GM18511 (cell line): Measurements from ENCODE around the gene CALHM1.

Source experiments
- ATAC-seq: cut with Tn5 transposase; IDR thresholded peaks from one replicate; pipeline ENCODE4 v1.9.1; 2021; ENCODE audit warnings: mild to moderate bottlenecking, moderate library complexity; ENCODE audit not compliant: unreplicated experiment

CALHM1 gene

DNA sequence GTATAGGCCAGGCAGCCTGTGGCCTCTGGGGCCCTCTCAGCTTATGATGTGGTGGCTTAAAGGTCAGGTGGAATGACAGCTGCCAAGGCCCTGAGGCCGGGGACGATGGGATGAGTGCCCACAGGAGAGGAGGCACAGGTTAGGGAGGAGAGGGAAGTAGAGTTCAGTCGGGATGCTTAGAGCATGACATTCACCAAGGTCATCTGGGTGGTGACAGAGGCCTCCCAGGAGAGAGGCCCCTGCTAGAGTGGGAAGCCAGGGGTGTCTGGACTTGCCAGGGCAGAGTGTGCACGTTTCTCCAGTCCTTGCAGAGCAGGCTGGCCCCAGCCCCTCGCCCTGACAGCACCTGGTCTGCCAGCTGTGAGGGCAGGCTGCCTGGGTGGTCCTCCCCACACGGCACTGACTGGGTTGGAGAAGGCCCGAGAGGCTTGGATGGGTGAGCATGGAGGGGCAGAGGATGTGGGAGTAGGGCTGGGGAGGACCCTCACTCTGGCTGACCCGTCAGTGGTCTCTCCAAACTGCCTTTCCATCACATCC is 1.5 kb downstream of the CALHM1 start:
- no peak for ATAC-seq

- no peak for ATAC-seq
Measured at GRCh38 chr10:103456074-103456660, 2.5 kb downstream of the CALHM1 start.

DNA sequence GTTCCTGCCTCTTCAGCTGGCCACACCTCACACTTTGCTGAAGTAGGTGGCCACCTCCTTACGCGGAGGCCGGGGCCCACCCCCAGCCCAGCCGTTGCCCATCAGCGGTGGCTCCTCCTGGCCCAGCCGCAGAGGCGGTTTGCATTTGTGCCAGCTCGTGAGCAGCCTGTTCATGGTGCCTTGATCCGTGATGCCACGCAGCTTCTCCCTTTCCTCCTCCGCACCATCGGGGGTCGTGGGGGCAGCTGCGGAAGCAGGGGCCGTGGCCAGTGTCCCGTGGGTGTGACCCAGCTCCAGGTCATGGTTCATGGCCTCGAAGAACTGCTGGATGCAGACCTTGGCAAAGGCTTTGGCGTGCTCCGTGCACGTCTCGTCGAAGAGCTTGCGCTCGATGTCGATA is 3.5 kb downstream of the CALHM1 start:
- no peak for ATAC-seq

DNA sequence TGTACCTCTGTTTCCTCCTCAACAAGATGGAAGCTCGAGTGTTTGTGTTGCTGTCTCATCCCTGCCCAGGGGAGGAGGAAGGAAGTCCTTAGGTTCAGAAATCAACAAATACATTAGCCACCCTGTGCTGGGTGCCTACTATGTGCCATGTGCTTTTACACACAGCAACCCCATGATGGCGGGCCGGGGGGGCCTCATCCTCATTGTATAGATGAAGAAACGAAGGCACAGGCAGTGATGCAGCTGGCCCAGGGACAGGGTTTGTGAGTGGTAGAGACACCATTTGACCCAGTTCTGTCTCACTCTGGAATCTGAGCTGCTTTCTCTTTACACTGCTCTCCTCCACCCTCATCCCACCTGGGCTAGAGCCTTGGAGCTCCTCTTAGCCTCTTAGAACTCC is 4.7 kb downstream of the CALHM1 start:
- no peak for ATAC-seq

DNA sequence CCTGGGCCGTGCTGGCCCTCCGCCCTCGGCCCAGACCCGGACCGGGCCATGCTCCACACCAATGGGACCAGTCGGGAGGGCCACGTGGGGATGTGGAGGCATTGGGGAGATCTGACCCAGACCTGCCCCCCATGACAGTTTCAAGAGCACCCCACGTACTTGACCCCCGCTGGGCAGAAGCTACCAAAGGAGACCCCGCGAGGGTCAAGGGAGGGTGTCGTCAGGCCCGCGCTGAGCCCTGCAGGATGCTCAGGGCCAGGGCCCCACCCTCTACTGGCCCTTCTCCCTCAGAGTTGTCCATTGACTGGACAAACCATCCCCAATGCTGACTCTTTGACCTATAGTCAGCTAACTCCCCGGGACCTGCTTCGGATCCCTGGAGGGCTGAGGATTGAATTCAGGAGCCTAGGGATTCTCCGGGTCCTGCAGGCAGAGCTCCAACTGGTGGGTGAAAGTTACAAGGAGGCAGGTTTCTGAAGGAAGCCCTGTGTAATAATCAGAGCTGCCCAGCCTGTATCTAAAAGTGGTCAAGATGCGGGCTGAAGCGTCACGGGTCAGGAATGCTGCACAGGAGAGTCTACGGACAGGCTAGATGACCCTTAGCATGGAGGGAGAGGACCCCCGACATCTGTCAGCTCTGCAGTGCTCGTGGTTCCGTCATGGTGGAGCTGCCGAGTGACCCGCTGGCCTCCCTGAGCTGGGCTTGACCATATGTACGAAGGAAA is 6.0 kb downstream of the CALHM1 start:
- ATAC-seq = peak; percentile 12

DNA sequence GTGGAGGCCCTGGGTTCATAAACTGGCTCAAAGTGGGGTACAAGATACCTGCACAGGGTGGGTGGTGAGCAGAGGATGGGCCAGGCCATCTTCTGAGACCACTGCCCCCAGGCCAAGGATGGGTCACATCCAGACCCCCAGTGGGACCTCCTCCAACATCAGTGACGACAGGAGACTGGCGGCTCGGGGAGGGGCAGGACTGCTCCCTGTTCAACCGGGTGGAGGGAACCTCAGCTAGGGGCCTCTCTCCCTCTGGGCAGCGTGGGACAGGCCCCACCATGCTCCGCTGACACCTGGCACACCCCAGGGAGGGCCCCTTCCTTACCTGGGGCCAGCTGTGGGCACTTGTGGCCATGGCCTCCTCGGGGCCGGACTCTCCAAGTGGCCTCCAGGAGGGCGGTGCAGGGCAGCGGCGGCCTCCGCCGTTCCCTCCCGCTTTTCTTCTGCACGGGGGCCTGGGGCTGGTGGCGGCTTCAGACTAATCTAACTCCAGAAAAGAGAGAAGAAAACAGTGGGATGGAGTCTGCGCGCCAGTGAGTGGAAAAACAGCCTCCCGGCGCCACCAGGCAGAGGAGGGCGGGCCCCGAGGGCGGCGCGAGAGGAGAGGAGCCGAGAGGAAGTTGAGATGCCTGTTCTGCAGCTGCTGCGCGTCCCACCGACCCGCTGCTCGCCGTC is 6.7 kb downstream of the CALHM1 start, which contains the start of gene CALHM2:
Gene CALHM2, minus strand, starts transcription at position 540 of the 675 bp plus-strand sequence. CDS start 2,429 bp downstream, outside the sequence.
- peak; percentile 73 for ATAC-seq

GRCh38 chr10:103451091-103451813 is 7.4 kb downstream of the CALHM1 start:
- ATAC-seq = no peak

DNA sequence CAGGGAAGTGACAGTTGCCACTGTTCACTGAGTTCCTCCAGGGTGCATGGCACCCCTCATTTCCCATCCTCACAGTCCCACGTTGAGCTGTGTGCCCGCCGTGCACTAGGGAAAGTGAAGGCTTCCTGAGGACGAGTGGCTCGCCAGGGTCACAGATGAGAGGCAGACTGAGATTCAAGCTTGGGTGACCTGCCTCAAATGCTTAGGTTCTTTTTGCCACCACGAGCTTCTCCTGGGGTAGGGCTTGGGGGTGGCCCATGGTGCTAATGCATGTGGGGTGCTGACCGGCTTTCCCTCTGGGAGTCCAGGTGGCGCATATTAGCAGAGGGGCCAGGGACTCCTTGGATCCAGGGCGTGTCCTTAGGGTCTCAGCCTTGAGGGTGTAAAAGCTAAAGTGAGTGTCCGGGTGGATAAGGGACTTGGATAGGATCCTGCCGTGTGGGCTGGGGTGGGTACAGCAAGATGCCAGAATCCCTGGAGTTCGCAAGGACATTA is 8.5 kb downstream of the CALHM1 start:
- ATAC-seq = no peak

DNA sequence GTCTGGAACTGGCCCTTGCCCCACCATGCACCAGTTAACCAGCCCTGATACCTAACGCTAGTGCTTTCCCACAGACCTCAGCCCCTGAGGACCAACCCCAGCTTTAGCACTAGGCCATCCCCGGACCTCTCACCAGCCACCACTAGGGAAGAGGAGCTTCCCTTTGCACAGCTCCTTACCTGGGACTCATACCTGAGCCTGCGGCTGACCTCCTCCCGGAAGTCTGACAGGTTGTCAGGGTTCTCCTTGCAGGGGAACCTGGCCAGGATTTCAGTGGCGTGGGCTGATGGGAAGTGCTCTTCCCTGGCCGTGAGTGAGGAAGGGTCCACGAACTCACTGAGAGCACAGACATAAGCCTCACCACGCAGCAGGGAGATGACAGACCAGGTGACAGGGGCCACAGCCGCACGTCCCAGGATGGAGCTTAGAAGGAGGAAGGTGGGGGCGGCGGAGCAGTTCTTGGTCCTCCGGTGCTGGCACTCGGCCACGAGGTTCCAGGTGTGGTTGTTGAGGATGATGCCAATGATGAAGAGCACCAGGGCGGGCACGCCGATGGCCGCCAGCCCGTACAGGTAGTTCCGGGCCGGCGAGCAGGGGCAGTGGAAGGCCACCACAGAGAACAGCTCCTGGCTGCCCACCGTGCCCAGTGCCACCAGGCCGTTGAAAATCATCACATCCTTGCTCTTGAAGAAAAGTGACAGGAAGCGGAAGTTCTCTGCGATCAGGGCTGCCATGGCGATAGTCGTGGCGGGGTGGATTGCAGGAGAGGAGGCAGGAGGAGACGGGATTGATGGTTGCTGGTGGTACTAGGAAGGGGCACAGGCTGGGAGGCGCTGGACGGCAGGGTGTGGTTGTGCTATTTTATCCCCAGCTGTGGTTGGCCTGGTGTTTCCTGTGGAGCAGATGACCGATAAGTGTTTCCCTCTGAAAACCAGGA is 9.2 kb downstream of the CALHM1 start:
- no peak for ATAC-seq

- no peak for ATAC-seq
Measured at GRCh38 chr10:103448746-103449145, 10.0 kb downstream of the CALHM1 start.

- ATAC-seq = no peak
Measured at GRCh38 chr10:103447187-103447586, 11.5 kb downstream of the CALHM1 start.

GRCh38 chr10:103445767-103446567 is 12.7 kb downstream of the CALHM1 start:
- ATAC-seq = no peak

DNA sequence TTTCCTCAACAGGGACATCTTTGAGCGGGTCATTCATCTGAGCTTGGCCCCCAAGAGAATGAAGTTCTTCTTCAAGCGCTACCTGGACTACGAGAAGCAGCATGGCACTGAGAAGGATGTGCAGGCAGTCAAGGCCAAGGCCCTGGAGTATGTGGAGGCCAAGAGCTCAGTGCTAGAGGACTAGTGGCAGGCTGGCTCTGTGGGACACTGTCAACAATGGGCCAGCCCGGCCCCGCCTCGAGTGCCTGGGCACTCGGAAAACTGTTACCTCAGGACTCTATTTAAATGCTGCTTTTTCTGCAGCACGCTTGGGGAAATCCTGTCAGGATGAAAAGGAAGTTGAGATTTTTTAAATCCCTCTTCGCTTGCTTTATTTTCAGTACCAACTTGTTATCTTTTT is 13.3 kb downstream of the CALHM1 start:
- no peak for ATAC-seq

DNA sequence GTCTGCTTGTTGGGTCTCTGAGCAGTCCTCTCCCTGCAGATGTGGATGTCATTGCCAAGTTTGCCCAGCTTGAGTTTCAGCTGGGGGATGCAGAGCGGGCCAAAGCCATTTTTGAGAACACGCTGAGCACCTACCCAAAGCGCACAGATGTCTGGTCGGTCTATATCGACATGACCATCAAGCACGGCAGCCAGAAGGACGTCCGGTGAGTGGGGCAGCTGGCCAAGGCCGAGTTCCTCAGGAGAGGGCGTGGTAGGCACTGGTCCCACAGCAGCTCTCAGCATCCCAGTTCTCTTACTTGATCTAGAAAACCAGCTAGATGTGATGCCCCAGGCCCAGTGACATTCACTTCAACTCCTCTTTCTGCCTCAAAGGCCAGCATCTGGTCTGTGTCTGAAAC is 14.2 kb downstream of the CALHM1 start:
- ATAC-seq = no peak

DNA sequence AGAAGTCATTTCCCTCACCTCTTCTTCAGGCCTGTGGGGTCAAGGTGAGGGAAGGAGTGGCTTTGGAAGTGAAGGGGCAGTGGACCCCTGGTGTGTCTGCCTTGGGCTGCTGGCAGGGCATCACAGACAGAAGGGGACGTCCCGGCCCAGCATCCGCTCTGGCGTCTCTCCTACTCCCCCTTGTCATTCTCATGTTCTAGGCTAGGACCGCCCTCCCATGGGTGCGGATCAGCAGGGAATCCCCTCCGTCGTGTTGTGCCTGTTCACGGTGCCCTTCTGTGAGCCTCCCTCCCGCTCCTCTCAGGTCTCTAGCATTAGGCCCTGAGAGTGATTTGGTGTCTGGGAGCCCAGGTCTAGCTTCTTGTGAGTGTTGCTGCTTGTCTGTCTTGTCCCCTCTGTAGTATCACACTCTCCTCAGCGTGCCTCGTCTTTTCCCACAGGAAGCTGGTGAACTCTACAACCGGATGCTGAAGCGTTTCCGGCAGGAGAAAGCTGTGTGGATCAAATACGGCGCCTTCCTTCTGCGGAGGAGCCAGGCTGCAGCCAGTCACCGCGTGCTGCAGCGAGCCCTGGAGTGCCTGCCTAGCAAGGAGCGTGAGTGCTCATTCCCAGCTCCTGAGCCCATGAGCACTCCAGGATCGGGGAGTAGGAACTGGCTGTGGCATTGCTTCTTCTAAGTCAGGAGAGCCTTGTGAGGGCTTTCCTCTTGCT is 15.1 kb downstream of the CALHM1 start:
- ATAC-seq = no peak

GRCh38 chr10:103442031-103442461 is 16.7 kb downstream of the CALHM1 start:
- no peak for ATAC-seq

- no peak for ATAC-seq
Measured at GRCh38 chr10:103441611-103442010, 17.1 kb downstream of the CALHM1 start.

- no peak for ATAC-seq
Measured at GRCh38 chr10:103441206-103441605, 17.5 kb downstream of the CALHM1 start.
